Endothelial cell of umbilical vein (primary cell): ENCODE measurements around the gene EEF1AKMT2. TPM values are rescaled to one million over a fixed set of nuclear protein-coding genes. Genes with fewer than 3 reads are reported as not detected.
"Not testable (repeated sequence)": the region's sequence is repeated elsewhere in the genome, so short reads cannot be mapped to it uniquely, and the experiment has no call there.

Source experiments
- BruUV-seq: library from RNA; stranded (reverse); fragments of 400-500 nt; replicated peaks from 2 replicates; lab custom pipeline; 2021; lab: Mats Ljungman, UMichigan
- CTCF ChIA-PET: fragments of 300-600, 350-600 bp; sonication (Branson Sonifier 250); formaldehyde crosslinking; loops from one replicate; lab custom pipeline; 2021; ENCODE audit warnings: antibody characterized with exemption, inconsistent platforms; lab: Charles Lee
- POLR2A ChIA-PET: fragments of 300-600, 350-600 bp; sonication (Branson Sonifier 250); formaldehyde crosslinking; loops from one replicate; lab custom pipeline; 2021; ENCODE audit warnings: antibody characterized with exemption, inconsistent platforms; lab: Charles Lee
- DNase-seq: peaks from one replicate; pipeline ENCODE4 v3.0.0-alpha.2; 2011; ENCODE audit warnings: low read depth, low spot score
- FAIRE-seq: peaks from 2 replicates; lab custom pipeline; 2011; peaks lifted over from hg19 to GRCh38; lab: Jason Lieb, UNC
- H2AFZ ChIP-seq: 2 replicates; pipeline ENCODE4 v1.6.0; 2012; ENCODE audit warnings: low read depth, low read length, control low read depth, inconsistent platforms
- H3K27ac ChIP-seq: 2 replicates; pipeline ENCODE4 v1.5.1; 2011; ENCODE audit warnings: low read depth, mild to moderate bottlenecking, control low read depth, low read length, moderate library complexity; ENCODE audit not compliant: insufficient read depth
- H3K27me3 ChIP-seq, 2 experiments: 2 replicates each; pipeline versions ENCODE4 v1.6.0 to v1.6.1; 2011; ENCODE audit warnings: low read length in 2 of 2, mixed read lengths in 1 of 2; ENCODE audit not compliant: control insufficient read depth in 2 of 2, insufficient read depth in 2 of 2
- H3K36me3 ChIP-seq, 2 experiments: 2 replicates in 1 of 2; 3 replicates in 1 of 2; pipeline ENCODE4 v1.5.1; 2011; ENCODE audit warnings: low read length in 2 of 2, mild to moderate bottlenecking in 1 of 2, moderate library complexity in 1 of 2; ENCODE audit not compliant: control insufficient read depth in 2 of 2, insufficient read depth in 2 of 2; ENCODE audit errors: extremely low read depth in 1 of 2
- H3K4me1 ChIP-seq: 3 replicates; pipeline ENCODE4 v1.5.1; 2011; ENCODE audit warnings: mild to moderate bottlenecking, low read length; ENCODE audit not compliant: control insufficient read depth, insufficient read depth; ENCODE audit errors: extremely low read depth
- H3K4me2 ChIP-seq: 2 replicates; pipeline ENCODE4 v1.6.1; 2011; ENCODE audit warnings: low read length, control low read depth, mixed read lengths; ENCODE audit not compliant: insufficient read depth
- H3K4me3 ChIP-seq, 3 experiments: fragments of 200-600 bp in 1 of 3; sonication (generic), shearing (Covaris generic) in 1 of 3; replicated peaks in 1 of 3; 2 replicates each; pipeline ENCODE4 v1.5.1; 2011 to 2016; ENCODE audit warnings: control low read depth in 3 of 3, low read length in 3 of 3, mild to moderate bottlenecking in 2 of 3, inconsistent platforms in 1 of 3, low read depth in 1 of 3, moderate library complexity in 1 of 3; ENCODE audit not compliant: insufficient read depth in 1 of 3
- H3K79me2 ChIP-seq: 2 replicates; pipeline ENCODE4 v1.6.0; 2012; ENCODE audit warnings: low read length, inconsistent platforms; ENCODE audit not compliant: control insufficient read depth, insufficient read depth
- H3K9ac ChIP-seq: replicated peaks from 2 replicates; pipeline ENCODE3; 2011; ENCODE audit warnings: low read length, control low read depth; ENCODE audit not compliant: insufficient read depth; ENCODE audit errors: extremely low read depth
- H3K9me1 ChIP-seq: replicated peaks from 3 replicates; pipeline ENCODE4 v1.6.0; 2011; ENCODE audit warnings: mild to moderate bottlenecking, low read length; ENCODE audit not compliant: control insufficient read depth, insufficient read depth; ENCODE audit errors: extremely low read depth
- H3K9me3 ChIP-seq: replicated peaks from 2 replicates; pipeline ENCODE4 v1.5.1; 2012; ENCODE audit warnings: low read length, inconsistent platforms; ENCODE audit not compliant: control insufficient read depth, insufficient read depth
- H4K20me1 ChIP-seq: replicated peaks from 2 replicates; pipeline ENCODE3; 2011; ENCODE audit warnings: mild to moderate bottlenecking, low read length; ENCODE audit not compliant: control insufficient read depth, insufficient read depth; ENCODE audit errors: extremely low read depth
- EZH2 ChIP-seq: IDR thresholded peaks from 2 replicates; pipeline ENCODE4 v1.6.1; 2012; ENCODE audit warnings: borderline replicate concordance, low read depth, mild to moderate bottlenecking, moderate library complexity, low read length, inconsistent platforms; ENCODE audit not compliant: severe bottlenecking
- FOS ChIP-seq: IDR thresholded peaks from 2 replicates; pipeline ENCODE4 v1.6.1; 2011; ENCODE audit warnings: mild to moderate bottlenecking, low read length, moderate library complexity, borderline replicate concordance; ENCODE audit not compliant: insufficient read depth
- GATA2 ChIP-seq: IDR thresholded peaks from 2 replicates; pipeline ENCODE4 v1.7.0; 2011; ENCODE audit warnings: low read depth, mild to moderate bottlenecking, moderate library complexity, mixed read lengths, low read length; ENCODE audit not compliant: insufficient read length, insufficient read depth
- JUN ChIP-seq: IDR thresholded peaks from 2 replicates; pipeline ENCODE4 v1.6.1; 2011; ENCODE audit warnings: borderline replicate concordance, low read depth; ENCODE audit not compliant: insufficient read length, insufficient read depth
- MYC ChIP-seq: IDR thresholded peaks from one replicate; pipeline ENCODE4 v1.6.1; 2011; ENCODE audit warnings: mild to moderate bottlenecking, low read depth, low read length
- POLR2A ChIP-seq: IDR thresholded peaks from 2 replicates; pipeline ENCODE4 v1.6.1; 2012; ENCODE audit warnings: low read depth, mild to moderate bottlenecking, control low read depth, low read length
- POLR2AphosphoS5 ChIP-seq: IDR thresholded peaks from 2 replicates; pipeline ENCODE4 v1.6.1; 2012; ENCODE audit warnings: low read depth, mild to moderate bottlenecking, control low read depth, low read length, moderate library complexity; ENCODE audit not compliant: insufficient read depth
- dilution Hi-C: fragments of 300-500 bp; cut with MboI; formaldehyde crosslinking; loops from one replicate; pipeline ENCODE4 v1.15.0; 2019; ENCODE audit warnings: low sequenced_read_pairs; ENCODE audit not compliant: extremely low pct_ligation_motif_present
- intact Hi-C: fragments of 100-400 bp; cut with micrococcal nuclease; formaldehyde crosslinking; loops from one replicate; pipeline ENCODE4 v1.10.0; 2022
- polyA plus RNA-seq, 4 experiments: library from polyadenylated mRNA; depleted of rRNA in 3 of 4; stranded (reverse) in 3 of 4; unstranded in 1 of 4; fragments of >200 nt; gene quantifications; 2 replicates each; pipeline versions ENCODE4 v1.2.1 to v1.2.3, GENCODE V29; 2011 to 2012; ENCODE audit warnings: missing spikeins in 1 of 4
- total RNA-seq: library from RNA; stranded (reverse); gene quantifications from 2 replicates; pipeline ENCODE4 v1.2.3, GENCODE V29; 2021
- TF ChIP-seq, protein P1 (sequence below), 2 donors: IDR thresholded peaks; 1 replicate in 1 of 2; 2 replicates in 1 of 2; pipeline ENCODE4 v1.5.1; 2011; ENCODE audit warnings: low read length in 2 of 2, mild to moderate bottlenecking in 2 of 2, moderate library complexity in 2 of 2, control low read depth in 1 of 2, inconsistent platforms in 1 of 2, low read depth in 1 of 2; ENCODE audit not compliant: insufficient read depth in 1 of 2; ENCODE audit errors: extremely low read depth in 1 of 2
- TF ChIP-seq, protein P2 (sequence below): IDR thresholded peaks from 2 replicates; pipeline ENCODE4 v1.6.1; 2011; ENCODE audit not compliant: insufficient read depth, insufficient read length

EEF1AKMT2 gene
- total and polyA plus RNA-seq, 2 donors (not counting 3 experiments of a cell fraction or from before 2014, with no cell fraction given) = 8.5 to 21.3 TPM

DNA sequence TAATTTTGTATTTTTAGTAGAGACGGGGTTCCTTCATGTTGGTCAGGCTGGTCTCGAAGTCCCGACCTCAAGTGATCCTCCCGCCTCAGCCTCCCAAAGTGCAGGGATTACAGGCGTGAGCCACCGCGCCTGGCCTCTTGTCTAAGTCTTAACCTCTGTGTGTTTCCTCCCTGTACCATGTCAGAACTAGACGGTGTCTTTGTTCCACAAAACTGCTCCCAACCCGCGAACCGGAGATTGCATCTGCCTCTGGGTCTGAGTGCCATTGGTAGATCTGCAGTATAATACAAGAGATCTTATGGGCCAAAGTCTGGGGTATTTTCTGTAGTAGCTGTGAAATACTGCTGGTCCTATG lies 1.3 kb upstream of the EEF1AKMT2 start:
- no peaks in the 10 kb centered on the region for H3K9me3 ChIP-seq
- FAIRE-seq (no peak), DNase-seq (no peak)
- TF ChIP-seq EZH2 (no peak), FOS (no peak), POLR2A (no peak), MYC (no peak), POLR2AphosphoS5 (no peak), JUN (no peak), GATA2 (no peak)
- TF ChIP-seq, protein P1, sequence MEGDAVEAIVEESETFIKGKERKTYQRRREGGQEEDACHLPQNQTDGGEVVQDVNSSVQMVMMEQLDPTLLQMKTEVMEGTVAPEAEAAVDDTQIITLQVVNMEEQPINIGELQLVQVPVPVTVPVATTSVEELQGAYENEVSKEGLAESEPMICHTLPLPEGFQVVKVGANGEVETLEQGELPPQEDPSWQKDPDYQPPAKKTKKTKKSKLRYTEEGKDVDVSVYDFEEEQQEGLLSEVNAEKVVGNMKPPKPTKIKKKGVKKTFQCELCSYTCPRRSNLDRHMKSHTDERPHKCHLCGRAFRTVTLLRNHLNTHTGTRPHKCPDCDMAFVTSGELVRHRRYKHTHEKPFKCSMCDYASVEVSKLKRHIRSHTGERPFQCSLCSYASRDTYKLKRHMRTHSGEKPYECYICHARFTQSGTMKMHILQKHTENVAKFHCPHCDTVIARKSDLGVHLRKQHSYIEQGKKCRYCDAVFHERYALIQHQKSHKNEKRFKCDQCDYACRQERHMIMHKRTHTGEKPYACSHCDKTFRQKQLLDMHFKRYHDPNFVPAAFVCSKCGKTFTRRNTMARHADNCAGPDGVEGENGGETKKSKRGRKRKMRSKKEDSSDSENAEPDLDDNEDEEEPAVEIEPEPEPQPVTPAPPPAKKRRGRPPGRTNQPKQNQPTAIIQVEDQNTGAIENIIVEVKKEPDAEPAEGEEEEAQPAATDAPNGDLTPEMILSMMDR (IDR thresholded peaks at IDR 0.05; ENCODE audit: extremely low read depth in 1 of 2, insufficient read depth in 1 of 2, low read depth in 1 of 2, low read length in 2 of 2) = no peak
- TF ChIP-seq, protein P2, sequence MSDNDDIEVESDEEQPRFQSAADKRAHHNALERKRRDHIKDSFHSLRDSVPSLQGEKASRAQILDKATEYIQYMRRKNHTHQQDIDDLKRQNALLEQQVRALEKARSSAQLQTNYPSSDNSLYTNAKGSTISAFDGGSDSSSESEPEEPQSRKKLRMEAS = no peak
- no peak overlapping the region for H3K4me2 ChIP-seq
- CTCF ChIA-PET = interaction anchor here (1.6 kb wide), 1 partner anchor 254 kb away, joined by 5 read pairs; no protein-coding TSS in a partner anchor
- H4K20me1 ChIP-seq = no peaks in the 10 kb centered on the region
- no peak overlapping the region for H3K27ac ChIP-seq
- H3K9me1 ChIP-seq = no peaks in the 10 kb centered on the region
- no peak overlapping the region for H2AFZ ChIP-seq
- H3K79me2 ChIP-seq = peaks cover 20% of the 10 kb centered on the region
- intact Hi-C loops (loop anchor here (5.0 kb wide), 2 partner anchors 124 to 184 kb away; no protein-coding TSS in a partner anchor), dilution Hi-C loops (no loop called here)
- POLR2A ChIA-PET = interaction anchor here (0.7 kb wide), 2 partner anchors 9 to 214 kb away, joined by 3 to 5 read pairs; partner anchors contain the start of gene ABRAXAS2
- no TSS peak for BruUV-seq
- no peaks in the 10 kb centered on the region for H3K36me3 ChIP-seq
- no peak overlapping the region for H3K4me3 ChIP-seq
- H3K27me3 ChIP-seq = peaks cover 0 to 1% of the 10 kb centered on the region in 2 experiments
- H3K4me1 ChIP-seq = peaks cover 2% of the 10 kb centered on the region
- no peak overlapping the region for H3K9ac ChIP-seq

DNA sequence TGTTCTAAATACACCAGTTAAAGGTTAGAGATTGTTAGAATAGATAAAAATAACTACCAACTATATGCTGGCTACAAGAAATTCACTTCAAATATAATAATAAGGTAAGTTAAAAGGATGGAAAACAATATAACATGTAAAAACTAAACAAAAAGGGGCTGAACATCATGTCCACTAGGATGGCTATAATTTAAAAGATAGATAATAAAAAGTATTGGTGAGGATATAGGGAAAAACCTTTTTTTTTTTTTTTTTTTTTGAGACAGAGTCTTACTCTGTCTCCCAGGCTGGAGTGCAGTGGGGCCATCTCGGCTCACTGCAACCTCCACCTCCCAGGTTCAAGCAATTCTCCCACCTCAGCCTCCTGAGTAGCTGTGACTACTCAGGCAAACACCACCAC lies 8.8 kb downstream of the EEF1AKMT2 start:
- FAIRE-seq, H3K27me3 ChIP-seq, H4K20me1 ChIP-seq, H3K27ac ChIP-seq, BruUV-seq, H3K9ac ChIP-seq, H3K79me2 ChIP-seq, dilution Hi-C loops, intact Hi-C loops, DNase-seq, CTCF ChIA-PET, H3K9me3 ChIP-seq, H3K4me2 ChIP-seq, H3K4me1 ChIP-seq, H3K9me1 ChIP-seq, POLR2A ChIA-PET, H3K36me3 ChIP-seq, H3K4me3 ChIP-seq, H2AFZ ChIP-seq: not testable (repeated sequence)
